GM12878 (cell line): ENCODE measurements around the gene SUGCT. TPM values are rescaled to one million over a fixed set of nuclear protein-coding genes. Genes with fewer than 3 reads are reported as not detected.
A peak's percentile ranks its signal among the peaks of the same experiment; 100 is the strongest.

Source experiments
- ATAC-seq: fragments of 200-7000 bp; cut with Tn5 transposase; 3 replicates; pipeline ENCODE4 v1.9.1; 2020; ENCODE audit warnings: mild to moderate bottlenecking, moderate library complexity
- BruUV-seq: library from RNA; stranded (reverse); fragments of 400-500 nt; replicated peaks from 2 replicates; lab custom pipeline; 2021; lab: Mats Ljungman, UMichigan
- CTCF ChIA-PET: fragments of 300-600 bp; sonication (Branson Sonifier 250); formaldehyde crosslinking; extraction: SDS; loops from one replicate; lab custom pipeline; 2021; ENCODE audit warnings: inconsistent platforms; lab: Yijun Ruan, JAX
- POLR2A ChIA-PET: fragments of 350-600 bp; formaldehyde crosslinking; extraction: SDS; loops from one replicate; lab custom pipeline; 2021; ENCODE audit warnings: inconsistent platforms; lab: Charles Lee
- RAD21 ChIA-PET: fragments of 300-600 bp; sonication (Branson Sonifier 250); formaldehyde crosslinking; loops from one replicate; lab custom pipeline; 2023; ENCODE audit warnings: antibody characterized with exemption; ENCODE audit not compliant: unreplicated experiment; lab: Charles Lee
- SMC1A ChIA-PET: fragments of 300-600 bp; sonication (Branson Sonifier 250); formaldehyde crosslinking; loops from one replicate; lab custom pipeline; 2023; ENCODE audit not compliant: unreplicated experiment, uncharacterized antibody; lab: Charles Lee
- DNase-seq: peaks from one replicate; pipeline ENCODE4 v3.0.0-alpha.2; 2011; ENCODE audit warnings: low read depth, low spot score
- FAIRE-seq: peaks from 3 replicates; lab custom pipeline; 2011; peaks lifted over from hg19 to GRCh38; lab: Jason Lieb, UNC
- H2AFZ ChIP-seq: 2 replicates; pipeline ENCODE4 v1.6.0; 2011; ENCODE audit warnings: low read depth, low read length, control low read depth; ENCODE audit not compliant: control insufficient read depth
- H3K27ac ChIP-seq: 2 replicates; pipeline ENCODE4 v1.5.1; 2011; ENCODE audit warnings: control low read depth; ENCODE audit not compliant: control insufficient read depth, insufficient read depth
- H3K27me3 ChIP-seq, 2 experiments: replicated peaks in 1 of 2; 2 replicates each; pipeline versions ENCODE4 v1.6.0 to v1.6.1; 2011; ENCODE audit warnings: low read length in 1 of 2; ENCODE audit not compliant: control insufficient read depth in 2 of 2, insufficient read depth in 2 of 2
- H3K36me3 ChIP-seq, 2 experiments: 2 replicates each; pipeline ENCODE4 v1.5.1; 2011; ENCODE audit warnings: low read length in 1 of 2; ENCODE audit not compliant: control insufficient read depth in 2 of 2, insufficient read depth in 2 of 2
- H3K4me1 ChIP-seq: 2 replicates; pipeline ENCODE4 v1.6.1; 2011; ENCODE audit warnings: mild to moderate bottlenecking, low read length, moderate library complexity, mixed read lengths; ENCODE audit not compliant: control insufficient read depth, insufficient read depth
- H3K4me2 ChIP-seq: 2 replicates; pipeline ENCODE4 v1.6.0; 2011; ENCODE audit warnings: control low read depth; ENCODE audit not compliant: control insufficient read depth, insufficient read depth
- H3K4me3 ChIP-seq: fragments of 200-600 bp; sonication (generic); 2 replicates; pipeline ENCODE4 v1.5.1; 2016
- H3K79me2 ChIP-seq: 2 replicates; pipeline ENCODE4 v1.6.0; 2011; ENCODE audit warnings: low read length; ENCODE audit not compliant: control insufficient read depth, insufficient read depth
- H3K9ac ChIP-seq: 2 replicates; pipeline ENCODE4 v1.8.0; 2011; ENCODE audit warnings: low read length, control low read depth, mixed read lengths; ENCODE audit not compliant: control insufficient read depth, insufficient read depth
- H3K9me3 ChIP-seq: replicated peaks from 3 replicates; pipeline ENCODE4 v1.5.1; 2011; ENCODE audit warnings: mild to moderate bottlenecking, low read length; ENCODE audit not compliant: control insufficient read depth, insufficient read depth
- H4K20me1 ChIP-seq: 2 replicates; pipeline ENCODE4 v1.6.0; 2011; ENCODE audit not compliant: control insufficient read depth, insufficient read depth
- CHD4 ChIP-seq: fragments of 200-600 bp; sonication (generic); IDR thresholded peaks from 2 replicates; pipeline ENCODE4 v1.6.1; 2016; ENCODE audit warnings: mild to moderate bottlenecking
- CUX1 ChIP-seq: IDR thresholded peaks from 2 replicates; pipeline ENCODE4 v1.6.1; 2012; ENCODE audit warnings: improper control_type of control experiment, low read depth, low read length; ENCODE audit not compliant: insufficient replicate concordance
- ELK1 ChIP-seq: IDR thresholded peaks from 2 replicates; pipeline ENCODE4 v1.6.1; 2012; ENCODE audit warnings: low read depth, low read length, improper control_type of control experiment
- EZH2 ChIP-seq: IDR thresholded peaks from 2 replicates; pipeline ENCODE4 v1.6.1; 2012; ENCODE audit warnings: low read depth, mild to moderate bottlenecking, control low read depth, inconsistent platforms, low read length, borderline replicate concordance; ENCODE audit not compliant: control insufficient read depth
- FOS ChIP-seq: IDR thresholded peaks from 3 replicates; pipeline ENCODE4 v1.6.1; 2011; ENCODE audit warnings: borderline replicate concordance; ENCODE audit not compliant: insufficient read length; ENCODE audit errors: extremely low read depth
- HCFC1 ChIP-seq: fragments of 150-350 bp; IDR thresholded peaks from 2 replicates; pipeline ENCODE4 v1.6.1; 2014; ENCODE audit warnings: low read length
- HDGF ChIP-seq: fragments of 450-650 bp; IDR thresholded peaks from 2 replicates; pipeline ENCODE4 v1.6.1; 2016; ENCODE audit warnings: antibody characterized with exemption
- IKZF2 ChIP-seq, 2 experiments: fragments of 450-650 bp; IDR thresholded peaks; 2 replicates each; pipeline ENCODE4 v1.6.1; 2017; ENCODE audit warnings: mild to moderate bottlenecking in 2 of 2, moderate library complexity in 2 of 2
- IRF4 ChIP-seq: IDR thresholded peaks from 2 replicates; pipeline ENCODE4 v1.6.1; 2011; ENCODE audit warnings: low read depth, low read length
- LARP7 ChIP-seq: fragments of 450-650 bp; IDR thresholded peaks from 2 replicates; pipeline ENCODE4 v1.6.1; 2017; ENCODE audit warnings: mild to moderate bottlenecking
- NFIC ChIP-seq: IDR thresholded peaks from 2 replicates; pipeline ENCODE4 v1.6.1; 2012; ENCODE audit warnings: low read depth, mild to moderate bottlenecking, inconsistent platforms, low read length, moderate library complexity
- NR2C2 ChIP-seq: IDR thresholded peaks from 2 replicates; pipeline ENCODE4 v1.6.1; 2011; ENCODE audit warnings: borderline replicate concordance, low read depth; ENCODE audit not compliant: control insufficient read depth, insufficient read length
- RELA ChIP-seq: fragments of 450-650 bp; IDR thresholded peaks from 2 replicates; pipeline ENCODE4 v1.8.0; 2014; ENCODE audit warnings: borderline replicate concordance; ENCODE audit not compliant: partially characterized antibody
- RFX5 ChIP-seq: IDR thresholded peaks from 2 replicates; pipeline ENCODE4 v1.6.1; 2011; ENCODE audit warnings: low read depth, low read length, improper control_type of control experiment
- SMARCA5 ChIP-seq: fragments of 450-650 bp; IDR thresholded peaks from 2 replicates; pipeline ENCODE4 v1.6.1; 2017; ENCODE audit warnings: mild to moderate bottlenecking
- SPI1 ChIP-seq: IDR thresholded peaks from 2 replicates; pipeline ENCODE4 v1.6.1; 2011; ENCODE audit warnings: low read depth, mild to moderate bottlenecking, low read length, moderate library complexity, borderline replicate concordance; ENCODE audit not compliant: insufficient read depth
- SREBF1 ChIP-seq: IDR thresholded peaks from 2 replicates; pipeline ENCODE4 v1.6.1; 2012; ENCODE audit warnings: mild to moderate bottlenecking, low read length
- ZBED1 ChIP-seq: IDR thresholded peaks from 2 replicates; pipeline ENCODE4 v1.6.1; 2016; ENCODE audit warnings: borderline replicate concordance
- WGBS: methylation state at CpG from one replicate; pipeline ENCODE4 v1.1.6; 2016; ENCODE audit warnings: low lambda C conversion rate; ENCODE audit not compliant: insufficient replicate concordance, insufficient coverage; ENCODE audit errors: missing lambda C conversion rate; 5-methylcytosine and 5-hydroxymethylcytosine counted together
- in situ Hi-C: fragments of 300-500 bp; cut with MboI; formaldehyde crosslinking; loops from 9 replicates; pipeline ENCODE4 v1.14.3; 2018; ENCODE audit warnings: mixed read lengths
- intact Hi-C: fragments of 100-400 bp; cut with micrococcal nuclease; formaldehyde crosslinking; loops from one replicate; pipeline ENCODE4 v1.14.2; 2022; ENCODE audit not compliant: unreplicated experiment
- polyA plus RNA-seq, 11 experiments: library from polyadenylated mRNA; depleted of rRNA in 4 of 11; unstranded in 6 of 11; stranded (reverse) in 5 of 11; fragments of >200 nt; fragmentation: Nextera tagmentation in 4 of 11; fragmentation: Illumina TruSeq in 1 of 11; extraction: Ambion mirVana in 4 of 11; extraction: Trizol in 1 of 11; gene quantifications; 1 replicate in 1 of 11; 2 replicates in 10 of 11; pipeline versions ENCODE4 v1.2.1 to v1.2.3, GENCODE V29; 2011 to 2016; ENCODE audit warnings: inconsistent platforms in 2 of 11, missing spikeins in 2 of 11, low read depth in 1 of 11
- total RNA-seq, 4 experiments: library from RNA; depleted of rRNA in 3 of 4; stranded (reverse); fragments of >200 nt in 3 of 4; fragmentation: Illumina TruSeq in 1 of 4; extraction: Trizol in 1 of 4; gene quantifications; 2 replicates each; pipeline versions ENCODE4 v1.2.1 to v1.2.3, GENCODE V29; 2013 to 2021

Gene SUGCT
- total and polyA plus RNA-seq, 10 of the 15 experiments (the other 5 are each of a cell fraction or from before 2014, with no cell fraction given) = 0.08 to 1.2 (median 0.67) TPM; not detected in 1

GRCh38 chr7:40682696-40683095 lies 547.9 kb downstream of the SUGCT start (continued):
- TF ChIP-seq ELK1 = no peak
- TF ChIP-seq NR2C2 = no peak
- no peak for TF ChIP-seq EZH2
- no peak for TF ChIP-seq IKZF2 (IDR thresholded peaks at IDR 0.05)
- no peak for TF ChIP-seq NFIC
- TF ChIP-seq ZBED1 = no peak
- TF ChIP-seq SPI1 = no peak

- DNase-seq (no peak), ATAC-seq (peak; percentile 20; the same call in 2 of the 3 replicates), FAIRE-seq (no peak)
- intact Hi-C loops = no loop called here
- ChIA-PET SMC1A (interaction anchor here (0.6 to 2.0 kb wide), 5 partner anchors 8 to 742 kb away, joined by 3 to 6 read pairs (median 3); no protein-coding TSS in a partner anchor), RAD21 (no interaction called here), CTCF (interaction anchor here (0.7 kb wide), 1 partner anchor 44 kb away, joined by 3 read pairs; no protein-coding TSS in a partner anchor), POLR2A (interaction anchor here (0.6 kb wide), 1 partner anchor 9 kb away, joined by 4 read pairs; no protein-coding TSS in a partner anchor)
- H3K4me1 ChIP-seq = no peaks in the 10 kb centered on the region
- no peak overlapping the region for H3K4me3 ChIP-seq
- H3K27me3 ChIP-seq = no peaks in the 10 kb centered on the region
- no peak overlapping the region for H3K9ac ChIP-seq
- in situ Hi-C loops = no loop called here
- no TSS peak for BruUV-seq
- no peak overlapping the region for H2AFZ ChIP-seq
- no peaks in the 10 kb centered on the region for H3K36me3 ChIP-seq
- H3K79me2 ChIP-seq = no peaks in the 10 kb centered on the region
- no peak overlapping the region for H3K27ac ChIP-seq
- WGBS = 47% methylated on average over 6 of the region's 6 CpGs
- no peak overlapping the region for H3K4me2 ChIP-seq
- no peaks in the 10 kb centered on the region for H3K9me3 ChIP-seq
- no peaks in the 10 kb centered on the region for H4K20me1 ChIP-seq
- TF ChIP-seq CHD4 (no peak), HDGF (no peak), HCFC1 (no peak), RELA (no peak), SREBF1 (no peak), CUX1 (no peak), LARP7 (no peak), FOS (no peak), IRF4 (no peak), SMARCA5 (no peak), RFX5 (no peak), SPI1 (no peak)
These were observed 559.4 kb downstream of the SUGCT start for GRCh38 chr7:40694026-40694809.
